Omental fat pad (tissue), 4 donors: ENCODE measurements around the gene BTBD17. TPM values are rescaled to one million over a fixed set of nuclear protein-coding genes. Genes with fewer than 3 reads are reported as not detected.

Experiments
- ATAC-seq: fragments of 150-250 bp; one replicate; pipeline ENCODE4 v1.9.1; 2016; ENCODE audit warnings: mild to moderate bottlenecking, moderate library complexity; ENCODE audit not compliant: low FRiP score
- DNase-seq: peaks from one replicate; pipeline ENCODE4 v3.0.0-alpha.2; 2019; ENCODE audit warnings: low spot score
- total RNA-seq, 4 donors: library from RNA; depleted of rRNA; stranded (reverse); fragments of >200 nt; gene quantifications; one replicate each; pipeline ENCODE4 v1.1.0, GENCODE V29; 2016
- TF ChIP-seq, protein P1 (sequence below), 3 donors: fragments of 450-650 bp; IDR thresholded peaks; one replicate each; pipeline ENCODE4 v1.5.1; 2016 to 2017; ENCODE audit warnings: antibody characterized with exemption in 3 of 3, mild to moderate bottlenecking in 3 of 3, moderate library complexity in 2 of 3

BTBD17 gene
- total RNA-seq, 4 donors from 2014 or later: 0.36 TPM; not detected in 3

DNA sequence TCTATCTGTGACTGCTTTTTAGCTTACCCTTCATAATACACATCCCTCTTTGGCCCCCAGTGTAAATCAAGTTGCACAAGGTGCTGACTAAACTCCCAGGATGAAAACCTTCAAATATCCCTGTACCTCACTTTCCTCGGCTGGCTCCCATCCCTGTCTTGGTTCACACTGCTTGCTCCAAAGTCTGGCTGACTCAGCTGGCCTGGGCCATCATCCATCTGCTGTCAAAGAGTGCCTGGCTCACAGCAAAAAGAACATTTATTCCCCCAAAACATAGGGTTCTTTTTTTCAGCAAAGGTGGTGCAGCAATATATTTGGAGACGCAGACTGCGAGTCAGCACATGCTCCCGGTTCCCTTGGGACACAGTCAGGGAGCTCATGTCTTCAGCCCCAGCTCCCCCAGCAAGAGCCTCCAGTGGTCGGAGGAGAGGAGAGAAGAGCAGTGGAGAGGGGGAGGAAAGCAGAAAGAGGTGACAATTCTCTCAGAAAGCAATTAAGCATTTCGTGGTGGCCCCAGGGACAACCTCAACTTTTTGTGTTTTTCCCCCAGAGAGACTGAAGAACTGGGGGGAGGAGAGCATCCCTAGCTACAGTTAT, 31.8 kb upstream of the BTBD17 start:
- ATAC-seq (peak; percentile 70), DNase-seq (no peak)
- TF ChIP-seq, protein P1, sequence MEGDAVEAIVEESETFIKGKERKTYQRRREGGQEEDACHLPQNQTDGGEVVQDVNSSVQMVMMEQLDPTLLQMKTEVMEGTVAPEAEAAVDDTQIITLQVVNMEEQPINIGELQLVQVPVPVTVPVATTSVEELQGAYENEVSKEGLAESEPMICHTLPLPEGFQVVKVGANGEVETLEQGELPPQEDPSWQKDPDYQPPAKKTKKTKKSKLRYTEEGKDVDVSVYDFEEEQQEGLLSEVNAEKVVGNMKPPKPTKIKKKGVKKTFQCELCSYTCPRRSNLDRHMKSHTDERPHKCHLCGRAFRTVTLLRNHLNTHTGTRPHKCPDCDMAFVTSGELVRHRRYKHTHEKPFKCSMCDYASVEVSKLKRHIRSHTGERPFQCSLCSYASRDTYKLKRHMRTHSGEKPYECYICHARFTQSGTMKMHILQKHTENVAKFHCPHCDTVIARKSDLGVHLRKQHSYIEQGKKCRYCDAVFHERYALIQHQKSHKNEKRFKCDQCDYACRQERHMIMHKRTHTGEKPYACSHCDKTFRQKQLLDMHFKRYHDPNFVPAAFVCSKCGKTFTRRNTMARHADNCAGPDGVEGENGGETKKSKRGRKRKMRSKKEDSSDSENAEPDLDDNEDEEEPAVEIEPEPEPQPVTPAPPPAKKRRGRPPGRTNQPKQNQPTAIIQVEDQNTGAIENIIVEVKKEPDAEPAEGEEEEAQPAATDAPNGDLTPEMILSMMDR (IDR thresholded peaks at IDR 0.05): no peak

DNA sequence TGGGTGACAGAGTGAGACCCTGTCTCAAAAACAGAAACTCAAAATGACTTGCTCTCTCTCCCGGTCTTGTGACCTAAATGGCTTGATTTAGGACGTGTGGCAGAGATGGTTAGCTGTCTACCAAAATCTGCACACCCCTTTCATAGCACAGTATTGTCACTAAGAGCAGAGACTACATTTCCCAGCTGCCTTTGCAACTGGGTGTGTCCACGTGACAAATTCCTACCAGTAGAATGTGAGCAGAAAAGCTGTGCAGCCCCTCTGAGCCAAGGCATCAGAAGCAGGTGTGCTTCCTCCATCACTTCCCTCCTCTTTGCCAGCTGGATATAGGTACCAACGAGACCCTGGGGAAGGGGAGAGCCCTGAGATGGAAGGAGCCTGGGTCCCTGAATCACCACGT, 31.2 kb upstream of the BTBD17 start:
- ATAC-seq: no peak
- TF ChIP-seq, protein P1 (IDR thresholded peaks at IDR 0.05): no peak
- DNase-seq: no peak

DNA sequence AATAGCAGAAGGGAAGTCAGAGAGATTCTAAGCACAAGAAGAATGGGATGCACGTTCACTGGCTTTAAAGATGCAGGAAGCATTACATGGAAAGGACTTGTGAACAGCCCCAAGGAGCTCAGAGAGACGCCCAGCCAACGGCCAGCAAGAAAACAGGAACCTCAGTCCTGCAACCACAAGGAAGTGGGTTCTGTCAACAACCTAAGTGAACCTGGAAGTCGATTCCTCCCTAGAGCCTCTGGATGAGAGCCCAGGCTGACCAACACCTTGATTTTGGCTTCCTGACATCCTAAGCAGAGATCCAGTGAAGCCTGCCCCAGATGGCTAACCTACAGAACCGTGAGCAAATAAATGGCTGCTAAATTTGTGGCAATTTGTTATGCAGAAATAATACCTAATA, 30.1 kb upstream of the BTBD17 start:
- no peak for DNase-seq
- ATAC-seq: no peak
- TF ChIP-seq, protein P1 (IDR thresholded peaks at IDR 0.05): no peak

DNA sequence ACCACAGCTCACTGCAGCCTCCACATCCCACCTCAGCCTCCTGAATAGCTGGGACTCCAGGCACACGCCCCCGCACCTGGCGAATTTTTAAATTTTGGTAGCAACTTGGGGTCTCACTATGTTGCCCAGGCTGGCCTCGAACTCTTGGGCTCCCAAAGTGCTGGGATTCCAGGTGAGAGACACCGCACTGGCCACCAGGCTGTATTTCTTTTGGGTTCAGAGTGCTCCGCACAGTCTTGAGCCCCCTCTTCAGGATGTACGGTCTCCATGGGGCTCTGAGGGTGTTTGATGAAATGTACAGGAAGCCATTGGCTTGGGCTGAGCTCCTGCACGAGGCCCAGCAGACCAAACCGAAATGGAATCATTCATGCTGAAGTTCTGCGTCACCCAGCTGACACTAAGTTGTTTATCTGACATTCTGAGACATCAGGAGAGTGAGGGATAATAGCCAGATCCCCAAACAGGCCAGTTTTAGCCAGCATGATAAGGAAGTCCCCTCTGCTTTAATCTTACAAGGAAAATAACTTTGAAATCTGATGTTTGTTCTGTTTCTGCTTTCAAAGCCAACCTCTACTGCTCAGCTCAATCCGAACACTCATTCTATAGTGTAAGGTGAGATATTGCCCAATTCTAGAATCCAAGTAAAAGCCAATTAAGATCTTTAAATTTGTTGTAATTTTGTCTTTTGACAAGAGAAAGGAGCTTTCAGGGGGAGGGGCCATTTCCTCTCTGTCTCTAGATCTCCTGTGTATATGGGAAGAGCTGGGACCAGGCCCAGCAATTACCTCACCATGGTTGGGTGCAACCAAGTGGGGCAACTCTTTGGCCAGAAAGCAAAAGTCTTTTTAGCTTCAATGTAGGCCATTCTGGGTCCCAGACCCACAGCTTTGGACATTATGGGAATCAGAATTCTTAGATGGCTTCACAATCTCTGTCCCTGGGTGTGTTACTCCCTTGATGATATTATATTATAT, 29.3 kb upstream of the BTBD17 start:
- ATAC-seq (no peak), DNase-seq (no peak)
- TF ChIP-seq, protein P1 (IDR thresholded peaks at IDR 0.05): no peak

DNA sequence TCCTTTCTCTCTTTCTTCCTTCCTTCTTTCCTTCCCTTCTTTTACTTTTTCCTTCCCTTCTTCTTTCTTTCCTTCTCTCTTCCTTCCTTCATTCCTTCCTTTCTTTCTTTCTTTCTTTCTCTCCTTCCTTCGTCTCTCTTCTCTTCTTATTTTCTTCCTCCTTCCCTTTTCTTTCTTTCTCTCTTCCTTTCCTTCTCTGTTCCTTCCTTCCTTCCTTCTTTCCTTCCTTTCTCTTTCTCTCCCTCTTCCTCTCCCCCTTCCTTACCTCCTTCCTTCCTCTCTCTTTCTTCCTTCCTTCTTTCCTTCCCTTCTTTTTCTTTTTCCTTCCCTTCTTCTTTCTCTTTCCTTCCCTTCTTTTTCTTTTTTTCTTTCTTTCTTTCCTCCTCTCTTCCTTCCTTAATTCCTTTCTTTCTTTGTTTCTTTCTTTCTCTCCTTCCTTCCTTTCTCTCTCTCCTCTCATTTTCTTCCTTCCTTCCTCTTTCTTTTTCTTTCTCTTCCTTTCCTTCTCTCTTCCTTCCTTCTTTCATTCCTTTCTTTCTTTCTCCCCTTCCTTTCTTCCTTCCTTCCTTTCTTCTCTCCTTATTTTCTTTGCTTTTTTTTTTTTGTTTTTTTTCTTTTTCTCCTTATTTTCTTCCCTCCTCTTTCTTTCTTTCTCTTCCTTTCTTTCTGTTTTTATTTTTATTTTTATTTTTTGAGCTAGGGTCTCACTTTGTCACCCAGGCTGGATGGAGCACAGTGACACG, 28.4 kb upstream of the BTBD17 start:
- DNase-seq: no peak
- TF ChIP-seq, protein P1 (IDR thresholded peaks at IDR 0.05): no peak
- no peak for ATAC-seq

DNA sequence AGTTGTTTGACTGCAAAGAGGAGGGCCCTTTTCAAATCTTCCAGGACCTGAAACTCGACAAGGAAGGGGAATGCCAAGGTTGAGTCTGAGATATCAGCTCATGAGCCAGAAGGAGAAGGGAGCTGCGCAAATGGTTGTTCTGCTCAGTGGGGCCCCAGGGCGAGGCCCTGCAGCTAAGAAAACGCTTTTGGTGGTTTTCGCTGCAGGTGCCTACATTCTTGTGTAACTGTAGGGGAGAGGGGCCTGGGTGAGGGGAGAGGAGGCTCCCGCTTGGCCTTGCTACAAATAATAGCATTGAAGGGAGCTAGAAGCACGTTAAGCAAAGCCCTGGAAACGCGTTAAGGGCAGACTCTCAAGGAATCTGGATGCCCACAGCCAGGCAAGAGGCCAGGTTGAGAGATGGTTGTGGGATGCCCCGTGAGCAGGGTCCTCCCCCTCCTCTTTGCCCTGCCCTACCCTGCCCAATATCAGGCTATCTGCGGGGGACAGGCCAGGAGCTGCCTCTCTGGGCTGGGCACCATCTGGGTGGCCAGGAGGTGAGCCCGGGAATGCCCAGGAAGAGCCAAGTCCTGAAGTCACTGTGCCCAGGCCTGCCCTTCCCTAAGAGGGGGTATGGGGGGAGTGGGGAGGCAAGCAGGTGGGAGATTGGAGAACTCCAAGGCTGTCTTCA, 27.6 kb upstream of the BTBD17 start:
- ATAC-seq (no peak), DNase-seq (no peak)
- TF ChIP-seq, protein P1 (IDR thresholded peaks at IDR 0.05): no peak
